CD14-positive monocyte (primary cell): ENCODE measurements around the gene SNPH. TPM values are rescaled to one million over a fixed set of nuclear protein-coding genes. Genes with fewer than 3 reads are reported as not detected.

ENCODE experiments used
- DNase-seq, 3 donors: peaks; one replicate each; pipeline ENCODE4 v3.0.0-alpha.2; 2011 to 2022
- H2AFZ ChIP-seq: 2 replicates; pipeline ENCODE4 v1.6.0; 2012; ENCODE audit warnings: mild to moderate bottlenecking, low read depth, low read length, inconsistent platforms; ENCODE audit not compliant: insufficient read depth, poor library complexity, severe bottlenecking
- H3K27ac ChIP-seq, 2 donors: 1 replicate in 1 of 2; 2 replicates in 1 of 2; pipeline ENCODE4 v1.5.1; 2012 to 2013; ENCODE audit warnings: low read length in 2 of 2, control low read depth in 1 of 2, inconsistent platforms in 1 of 2, low read depth in 1 of 2, mild to moderate bottlenecking in 1 of 2
- H3K27me3 ChIP-seq, 2 donors: one replicate each; pipeline versions ENCODE4 v1.6.0 to v1.6.1; 2011 to 2013; ENCODE audit warnings: low read length in 2 of 2; ENCODE audit not compliant: control insufficient read depth in 2 of 2, insufficient read depth in 2 of 2
- H3K36me3 ChIP-seq, 2 donors: replicated peaks in 1 of 2; 1 replicate in 1 of 2; 2 replicates in 1 of 2; pipeline versions ENCODE4 v1.5.1 to v1.6.1; 2012 to 2013; ENCODE audit warnings: low read length in 2 of 2, control low read depth in 1 of 2, inconsistent platforms in 1 of 2, mild to moderate bottlenecking in 1 of 2; ENCODE audit not compliant: insufficient read depth in 2 of 2, control insufficient read depth in 1 of 2
- H3K4me1 ChIP-seq, 2 donors: 1 replicate in 1 of 2; 2 replicates in 1 of 2; pipeline versions ENCODE4 v1.5.1 to v1.6.1; 2012 to 2013; ENCODE audit warnings: low read length in 2 of 2, control low read depth in 1 of 2, inconsistent platforms in 1 of 2, mild to moderate bottlenecking in 1 of 2, moderate library complexity in 1 of 2; ENCODE audit not compliant: insufficient read depth in 2 of 2, control insufficient read depth in 1 of 2
- H3K4me2 ChIP-seq: replicated peaks from 2 replicates; pipeline ENCODE3; 2012; ENCODE audit warnings: low read length, moderate library complexity, mild to moderate bottlenecking; ENCODE audit not compliant: poor library complexity, severe bottlenecking; ENCODE audit errors: extremely low read depth
- H3K4me3 ChIP-seq, 3 experiments: fragments of 200-600 bp in 1 of 3; sonication (generic) in 1 of 3; replicated peaks in 1 of 3; 1 replicate in 2 of 3; 2 replicates in 1 of 3; pipeline ENCODE4 v1.5.1; 2011 to 2013; ENCODE audit warnings: low read length in 3 of 3, mild to moderate bottlenecking in 3 of 3, control low read depth in 2 of 3, low read depth in 2 of 3, inconsistent platforms in 1 of 3, moderate library complexity in 1 of 3
- H3K79me2 ChIP-seq: 2 replicates; pipeline ENCODE4 v1.6.0; 2012; ENCODE audit warnings: mild to moderate bottlenecking, control low read depth, inconsistent platforms, low read length, moderate library complexity; ENCODE audit not compliant: insufficient read depth
- H3K9ac ChIP-seq: 2 replicates; pipeline ENCODE4 v1.6.0; 2017; ENCODE audit warnings: low read length, mild to moderate bottlenecking; ENCODE audit not compliant: insufficient read depth, poor library complexity, severe bottlenecking
- H3K9me3 ChIP-seq, 2 donors: replicated peaks in 1 of 2; 1 replicate in 1 of 2; 2 replicates in 1 of 2; pipeline versions ENCODE4 v1.5.1 to v1.6.1; 2012 to 2013; ENCODE audit warnings: low read length in 2 of 2, control low read depth in 1 of 2; ENCODE audit not compliant: control insufficient read depth in 1 of 2, insufficient read depth in 1 of 2
- H4K20me1 ChIP-seq: 2 replicates; pipeline ENCODE4 v1.6.0; 2012; ENCODE audit warnings: mild to moderate bottlenecking, low read length, control low read depth, moderate library complexity; ENCODE audit not compliant: insufficient read depth
- H3K27ac Mint-ChIP-seq, 7 donors: one replicate each; pipeline ENCODE4 v1.8.0; 2020; ENCODE audit warnings: mild to moderate bottlenecking in 7 of 7, mixed read lengths in 7 of 7, moderate library complexity in 6 of 7, inconsistent platforms in 2 of 7
- H3K27me3 Mint-ChIP-seq, 3 donors: one replicate each; pipeline ENCODE4 v1.8.0; 2021 to 2022; ENCODE audit warnings: low read depth in 3 of 3, mild to moderate bottlenecking in 3 of 3, mixed read lengths in 3 of 3, moderate library complexity in 3 of 3, inconsistent platforms in 1 of 3
- H3K36me3 Mint-ChIP-seq, 2 donors: one replicate each; pipeline ENCODE4 v1.8.0; 2020; ENCODE audit warnings: mixed read lengths in 2 of 2, inconsistent platforms in 1 of 2, mild to moderate bottlenecking in 1 of 2
- H3K4me1 Mint-ChIP-seq: one replicate; pipeline ENCODE4 v1.8.0; 2020; ENCODE audit warnings: mild to moderate bottlenecking, mixed read lengths
- H3K4me3 Mint-ChIP-seq, 2 donors: one replicate each; pipeline ENCODE4 v1.8.0; 2020; ENCODE audit warnings: mild to moderate bottlenecking in 2 of 2, mixed read lengths in 2 of 2, moderate library complexity in 1 of 2
- H3K9me3 Mint-ChIP-seq, 7 donors: one replicate each; pipeline ENCODE4 v1.8.0; 2020 to 2022; ENCODE audit warnings: mixed read lengths in 7 of 7, mild to moderate bottlenecking in 6 of 7, moderate library complexity in 6 of 7, inconsistent platforms in 2 of 7
- WGBS: methylation state at CpG from one replicate; pipeline ENCODE4 v1.1.5; 2013; ENCODE audit warnings: missing lambda C conversion rate; ENCODE audit not compliant: insufficient coverage; 5-methylcytosine and 5-hydroxymethylcytosine counted together
- intact Hi-C, 2 donors: fragments of 100-400 bp; cut with micrococcal nuclease; formaldehyde crosslinking; loops; one replicate each; pipeline versions ENCODE4 v1.15.0 to v1.15.1; 2023
- polyA plus RNA-seq, 3 donors: library from polyadenylated mRNA; depleted of rRNA in 1 of 3; unstranded in 2 of 3; stranded (reverse) in 1 of 3; fragments of 300-500 nt in 2 of 3; fragments of >200 nt in 1 of 3; fragmentation: Illumina TruSeq in 2 of 3; gene quantifications; 1 replicate in 2 of 3; 2 replicates in 1 of 3; pipeline ENCODE4 v1.2.3, GENCODE V29; 2012 to 2021
- TF ChIP-seq, protein P1 (sequence below): fragments of 200-600 bp; IDR thresholded peaks from one replicate; pipeline ENCODE4 v1.8.0; 2022; ENCODE audit warnings: antibody characterized with exemption, mild to moderate bottlenecking

SNPH gene
- polyA plus RNA-seq, 3 donors = 0.07 to 0.10 TPM; not detected in 1

DNA sequence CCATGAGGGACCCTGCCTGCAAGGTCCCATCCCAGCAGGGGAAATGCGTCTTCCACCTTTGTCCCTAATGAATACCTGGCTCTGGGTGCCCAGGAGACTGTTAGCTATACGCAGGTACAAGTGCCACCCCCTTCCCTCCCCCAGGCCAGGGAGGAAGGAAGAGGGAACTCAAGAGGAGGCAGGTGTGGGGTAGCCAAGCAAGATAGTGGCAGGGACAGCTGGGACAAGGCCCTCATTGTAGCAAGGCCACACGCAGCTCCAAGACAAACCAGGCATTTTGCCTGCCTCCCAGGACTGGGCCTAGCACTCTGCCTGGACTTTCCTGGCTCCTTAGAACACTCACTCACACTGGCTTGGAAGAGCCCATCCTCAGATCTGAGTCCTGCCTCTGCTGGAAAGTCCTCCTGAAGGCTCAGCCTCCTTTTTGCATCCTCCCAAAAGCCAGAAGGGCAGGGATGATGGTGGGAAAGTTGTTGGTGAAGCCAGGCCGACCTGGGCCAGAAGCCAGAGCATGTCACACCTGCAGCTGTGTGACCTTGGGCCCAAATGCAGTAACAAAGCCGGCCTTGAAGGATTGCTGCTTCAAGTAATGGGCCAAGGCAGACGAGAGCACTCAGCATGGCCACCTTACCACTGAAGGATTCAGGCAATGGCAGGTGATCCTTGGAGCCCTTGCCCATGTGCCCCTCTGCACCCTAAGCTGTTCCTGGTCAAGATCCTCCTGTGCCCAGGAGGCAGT, 27.7 kb downstream of the SNPH start:
- intact Hi-C loops = no loop called here

DNA sequence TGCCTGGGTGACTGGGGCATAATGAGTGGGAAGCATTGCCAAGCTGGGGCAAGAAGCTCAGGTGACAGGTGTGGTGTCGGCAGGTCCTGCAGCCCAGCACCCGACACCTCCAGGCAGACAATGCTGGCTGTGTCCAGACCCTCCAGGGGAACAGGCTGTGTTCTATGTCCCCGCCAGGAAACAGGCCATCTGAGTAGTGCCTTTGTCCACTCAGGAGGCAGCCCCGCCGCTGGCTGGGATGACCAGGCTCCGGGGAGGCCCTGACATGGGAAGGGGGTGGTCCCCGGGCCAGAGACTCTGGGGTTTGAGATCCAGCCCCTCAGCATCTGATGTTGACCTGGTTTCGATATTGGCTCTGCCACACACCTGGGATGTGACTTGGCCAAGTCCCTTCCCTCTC, 28.4 kb downstream of the SNPH start:
- intact Hi-C loops = no loop called here
- no peaks in the 10 kb centered on the region for H3K9me3 ChIP-seq
- TF ChIP-seq, protein P1, sequence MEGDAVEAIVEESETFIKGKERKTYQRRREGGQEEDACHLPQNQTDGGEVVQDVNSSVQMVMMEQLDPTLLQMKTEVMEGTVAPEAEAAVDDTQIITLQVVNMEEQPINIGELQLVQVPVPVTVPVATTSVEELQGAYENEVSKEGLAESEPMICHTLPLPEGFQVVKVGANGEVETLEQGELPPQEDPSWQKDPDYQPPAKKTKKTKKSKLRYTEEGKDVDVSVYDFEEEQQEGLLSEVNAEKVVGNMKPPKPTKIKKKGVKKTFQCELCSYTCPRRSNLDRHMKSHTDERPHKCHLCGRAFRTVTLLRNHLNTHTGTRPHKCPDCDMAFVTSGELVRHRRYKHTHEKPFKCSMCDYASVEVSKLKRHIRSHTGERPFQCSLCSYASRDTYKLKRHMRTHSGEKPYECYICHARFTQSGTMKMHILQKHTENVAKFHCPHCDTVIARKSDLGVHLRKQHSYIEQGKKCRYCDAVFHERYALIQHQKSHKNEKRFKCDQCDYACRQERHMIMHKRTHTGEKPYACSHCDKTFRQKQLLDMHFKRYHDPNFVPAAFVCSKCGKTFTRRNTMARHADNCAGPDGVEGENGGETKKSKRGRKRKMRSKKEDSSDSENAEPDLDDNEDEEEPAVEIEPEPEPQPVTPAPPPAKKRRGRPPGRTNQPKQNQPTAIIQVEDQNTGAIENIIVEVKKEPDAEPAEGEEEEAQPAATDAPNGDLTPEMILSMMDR = no peak
- no peak overlapping the region for H2AFZ ChIP-seq
- H3K36me3 Mint-ChIP-seq = no peaks in the 10 kb centered on the region
- H4K20me1 ChIP-seq = no peaks in the 10 kb centered on the region
- no peak overlapping the region for H3K4me3 ChIP-seq
- H3K27me3 Mint-ChIP-seq = peaks cover 0 to 7% (median 6%) of the 10 kb centered on the region in 3 donors
- 95% methylated on average over 7 of the region's 8 CpGs for WGBS
- no peaks in the 10 kb centered on the region for H3K9me3 Mint-ChIP-seq
- no peaks in the 10 kb centered on the region for H3K79me2 ChIP-seq
- no peak overlapping the region for H3K4me2 ChIP-seq
- no peaks in the 10 kb centered on the region for H3K36me3 ChIP-seq
- H3K27me3 ChIP-seq = no peaks in the 10 kb centered on the region
- H3K4me3 Mint-ChIP-seq = no peak overlapping the region
- H3K9ac ChIP-seq = no peak overlapping the region
- H3K4me1 ChIP-seq = no peaks in the 10 kb centered on the region
- H3K27ac Mint-ChIP-seq = no peak overlapping the region
- H3K4me1 Mint-ChIP-seq = no peaks in the 10 kb centered on the region
- no peak for DNase-seq
- no peak overlapping the region for H3K27ac ChIP-seq

More for the DNA sequence above, 27.7 kb downstream of the SNPH start:
- no peak overlapping the region for H3K9ac ChIP-seq
- TF ChIP-seq, protein P1 = no peak
- no peak overlapping the region for H3K27ac ChIP-seq
- H3K36me3 Mint-ChIP-seq = no peaks in the 10 kb centered on the region
- H4K20me1 ChIP-seq = no peaks in the 10 kb centered on the region
- H2AFZ ChIP-seq = no peak overlapping the region
- no peaks in the 10 kb centered on the region for H3K9me3 Mint-ChIP-seq
- no peak overlapping the region for H3K27ac Mint-ChIP-seq
- no peaks in the 10 kb centered on the region for H3K36me3 ChIP-seq
- no peaks in the 10 kb centered on the region for H3K79me2 ChIP-seq
- no peaks in the 10 kb centered on the region for H3K4me1 Mint-ChIP-seq
- DNase-seq = no peak
- H3K27me3 ChIP-seq = no peaks in the 10 kb centered on the region
- no peak overlapping the region for H3K4me3 Mint-ChIP-seq
- 89% methylated on average over 4 of the region's 6 CpGs for WGBS
- H3K9me3 ChIP-seq = no peaks in the 10 kb centered on the region
- H3K4me3 ChIP-seq = no peak overlapping the region
- H3K4me2 ChIP-seq = no peak overlapping the region
- peaks cover 0 to 7% (median 6%) of the 10 kb centered on the region in 3 donors for H3K27me3 Mint-ChIP-seq
- H3K4me1 ChIP-seq = no peaks in the 10 kb centered on the region
